NCI-H510A (cell line): ENCODE results near the gene PDE4D.
"Not testable (repeated sequence)": the region's sequence is repeated elsewhere in the genome, so short reads cannot be mapped to it uniquely, and the experiment has no call there.

Experiments
- DNase-seq: peaks from one replicate; lab custom pipeline; 2025; lab: John Stamatoyannopoulos, UW

Gene PDE4D

DNA sequence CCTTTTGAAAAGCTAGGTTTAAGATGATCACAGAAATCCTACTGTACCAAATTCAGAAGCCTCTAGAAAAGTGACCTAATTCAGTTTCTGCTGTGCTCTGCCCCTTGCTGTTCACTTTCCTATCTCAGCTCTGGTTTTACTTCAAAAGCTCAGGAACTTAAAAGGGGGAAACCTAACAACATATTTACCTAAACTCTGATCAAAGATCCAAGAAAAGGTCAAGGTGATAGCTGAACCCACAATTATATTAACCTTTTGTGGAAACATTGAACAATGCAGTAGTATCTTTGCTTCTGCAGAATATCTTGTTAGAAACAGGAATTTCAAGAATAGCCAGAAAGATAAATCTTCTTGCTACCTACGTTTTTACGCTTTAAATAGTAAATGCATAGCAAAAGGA lies 568.5 kb downstream of the PDE4D start:
- DNase-seq: no peak

GRCh38 chr5:59322894-59323293 lies 570.6 kb downstream of the PDE4D start:
- DNase-seq: no peak

DNA sequence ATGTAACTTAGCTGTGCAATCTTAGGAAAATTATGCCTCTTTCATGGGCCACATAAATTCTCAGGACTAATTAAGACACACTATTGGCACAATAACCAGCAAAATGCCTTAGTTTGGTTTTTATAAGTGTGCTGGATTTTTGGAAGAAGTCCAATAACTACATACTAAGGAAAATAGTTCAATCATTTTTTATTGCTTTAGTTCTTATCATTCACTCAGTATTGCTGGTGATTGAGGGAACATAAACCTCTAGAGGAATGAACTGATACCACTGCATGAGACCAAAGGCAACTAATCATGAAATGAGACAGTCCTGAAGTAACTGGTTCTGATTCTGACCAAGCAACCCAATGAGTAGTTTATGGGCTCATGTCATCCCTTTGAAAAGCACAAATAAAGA lies 571.5 kb downstream of the PDE4D start:
- DNase-seq: no peak

DNA sequence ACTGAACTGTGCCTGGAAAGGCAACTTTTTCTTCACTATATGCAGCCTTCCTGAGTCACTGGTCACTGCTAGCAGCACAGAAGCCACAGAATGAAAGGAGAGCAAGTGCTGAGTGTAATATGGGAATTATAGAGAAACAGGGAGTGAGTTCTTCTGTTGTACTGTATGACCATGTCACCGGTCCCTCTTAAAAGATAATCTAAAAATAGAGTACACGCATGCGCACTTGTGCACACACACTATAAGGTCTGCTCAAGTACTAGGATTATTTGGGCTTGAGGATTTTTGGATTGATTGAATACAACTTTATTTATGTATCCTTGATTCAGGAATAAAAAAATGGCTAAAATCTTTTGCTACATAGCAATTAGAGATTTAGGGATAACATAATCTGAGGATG lies 571.9 kb downstream of the PDE4D start:
- no peak for DNase-seq

DNA sequence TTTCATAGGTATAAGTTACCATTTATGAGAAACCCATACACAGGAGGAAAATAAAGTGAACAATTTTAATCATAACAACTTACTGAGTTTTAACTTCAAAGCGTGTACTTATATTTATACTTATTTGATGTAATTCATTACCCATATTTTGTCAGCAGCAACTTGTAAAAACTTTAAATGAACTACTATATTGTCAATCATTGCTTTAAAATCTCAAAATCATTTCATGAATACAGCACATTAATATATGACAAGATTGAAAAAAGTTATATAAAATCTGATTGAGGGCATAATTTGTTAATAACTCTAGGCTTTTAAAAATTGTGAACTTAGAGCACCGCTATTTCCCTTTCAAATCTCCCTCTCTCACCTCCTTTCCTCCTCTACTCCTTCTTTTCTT lies 573.1 kb downstream of the PDE4D start:
- DNase-seq: no peak

- DNase-seq: no peak
Measured at GRCh38 chr5:59319250-59319649, 574.3 kb downstream of the PDE4D start.

GRCh38 chr5:59317774-59318205 lies 575.7 kb downstream of the PDE4D start:
- DNase-seq: no peak

DNA sequence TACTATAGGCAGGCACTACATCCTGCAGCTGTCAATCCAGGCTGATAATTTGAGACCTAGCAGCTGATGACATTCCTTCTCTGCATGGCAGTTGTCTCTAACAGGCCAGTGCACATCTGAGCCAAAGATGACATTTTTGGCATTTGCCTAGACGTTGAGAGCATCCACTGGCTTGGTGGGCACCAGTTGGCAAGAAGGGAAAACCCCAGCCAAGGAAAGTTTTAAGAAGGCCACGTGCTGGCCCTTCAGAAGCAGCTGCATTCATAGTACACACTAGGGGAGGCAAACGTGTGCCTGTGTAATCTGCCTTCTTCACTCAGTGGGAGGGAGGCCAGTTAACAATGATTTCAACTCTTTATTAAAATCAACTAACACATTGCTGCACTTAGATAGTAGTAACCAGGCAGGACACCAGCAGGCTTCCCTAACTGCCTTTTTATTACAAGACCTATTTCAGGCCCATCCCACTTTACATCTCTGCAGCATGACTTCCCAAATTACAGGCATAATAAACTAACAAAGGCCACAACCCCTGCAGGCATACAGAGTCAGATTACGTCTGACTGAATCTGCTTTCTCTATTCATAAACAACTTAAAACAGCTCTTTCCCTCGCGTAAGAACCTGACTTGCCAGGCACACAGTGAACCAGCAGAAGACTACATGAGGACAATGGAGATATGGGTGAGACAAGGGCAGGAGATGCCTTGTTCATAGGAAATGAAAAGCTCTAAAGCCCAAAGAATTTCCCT lies 576.3 kb downstream of the PDE4D start:
- DNase-seq: no peak

DNA sequence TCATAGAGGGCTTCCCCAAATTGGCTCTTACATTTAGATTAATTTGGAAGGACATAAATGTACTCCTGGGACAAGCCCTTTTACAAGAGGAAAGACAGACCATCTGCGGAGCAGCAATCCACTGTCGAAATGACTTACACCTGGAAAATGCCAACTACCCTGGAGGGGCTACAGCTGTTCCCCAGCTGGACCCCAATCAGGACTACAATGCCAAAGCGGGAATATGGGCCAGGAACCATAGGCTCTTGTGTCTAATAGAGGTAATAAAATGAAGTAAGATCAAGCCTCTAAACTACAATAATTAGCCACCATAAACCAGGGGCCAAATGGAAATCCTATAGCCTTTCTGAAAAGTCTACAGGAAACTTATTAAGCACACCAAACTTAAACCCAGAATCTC lies 581.3 kb downstream of the PDE4D start:
- no peak for DNase-seq

DNA sequence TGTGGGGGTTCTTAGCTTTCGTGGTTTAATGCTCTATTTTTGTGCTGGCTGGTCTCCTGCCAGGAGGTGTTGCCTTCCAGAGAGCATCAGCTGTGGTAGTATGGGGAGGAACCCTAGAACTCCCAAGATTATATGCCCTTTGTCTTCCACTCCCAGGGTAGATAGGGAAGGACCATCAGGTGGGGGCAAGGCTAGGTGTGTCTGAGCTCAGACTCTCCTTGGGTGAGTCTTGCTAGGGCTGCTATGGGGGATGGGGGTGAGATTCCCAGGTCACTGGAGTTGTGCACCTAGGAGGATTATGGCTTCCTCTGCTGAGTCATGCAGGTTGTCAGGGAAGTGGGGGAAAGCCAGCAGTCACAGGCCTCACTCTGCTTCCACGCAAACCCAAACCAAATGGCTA lies 584.8 kb downstream of the PDE4D start:
- not testable (repeated sequence) for DNase-seq

DNA sequence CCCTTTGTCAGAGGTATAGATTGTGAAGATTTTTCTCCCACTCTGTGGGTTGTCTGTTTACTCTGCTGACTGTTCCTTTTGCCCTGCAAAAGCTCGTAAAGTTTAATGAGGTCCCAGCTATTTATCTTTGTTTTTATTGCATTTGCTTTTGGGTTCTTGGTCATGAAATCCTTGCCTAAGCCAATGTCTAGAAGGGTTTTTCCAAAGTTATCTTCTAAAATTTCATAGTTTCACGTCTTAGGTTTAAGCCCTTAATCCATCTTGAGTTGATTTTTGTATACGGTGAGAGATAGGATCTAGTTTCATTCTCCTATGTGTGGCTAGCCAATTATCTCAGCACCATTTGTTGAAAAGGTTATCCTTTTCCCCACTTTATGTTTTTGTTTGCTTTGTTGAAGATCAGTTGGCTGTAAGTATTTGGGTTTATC lies 590.2 kb downstream of the PDE4D start:
- DNase-seq: not testable (repeated sequence)

GRCh38 chr5:59302509-59302908 lies 591.0 kb downstream of the PDE4D start:
- not testable (repeated sequence) for DNase-seq

DNA sequence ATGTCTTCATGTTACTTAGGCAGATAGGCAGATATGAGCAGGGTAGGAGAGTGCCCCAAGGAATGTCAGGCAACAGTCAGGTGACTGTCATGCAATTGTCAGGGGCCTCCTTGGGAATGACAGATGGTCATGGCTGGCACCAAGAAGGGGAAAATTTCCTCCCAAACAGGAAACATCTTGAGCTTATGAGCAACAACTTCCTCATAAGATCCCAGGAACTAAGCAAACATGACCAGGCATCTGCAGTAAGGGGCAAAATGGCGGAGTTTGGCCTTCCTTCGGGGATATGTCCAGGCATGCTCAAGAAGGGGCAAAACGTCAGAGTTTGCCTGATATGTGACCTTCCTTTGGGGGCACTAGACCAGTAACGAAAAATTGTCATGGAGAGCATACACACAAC lies 591.8 kb downstream of the PDE4D start:
- no peak for DNase-seq

GRCh38 chr5:59300930-59301329 lies 592.6 kb downstream of the PDE4D start:
- DNase-seq: no peak

DNA sequence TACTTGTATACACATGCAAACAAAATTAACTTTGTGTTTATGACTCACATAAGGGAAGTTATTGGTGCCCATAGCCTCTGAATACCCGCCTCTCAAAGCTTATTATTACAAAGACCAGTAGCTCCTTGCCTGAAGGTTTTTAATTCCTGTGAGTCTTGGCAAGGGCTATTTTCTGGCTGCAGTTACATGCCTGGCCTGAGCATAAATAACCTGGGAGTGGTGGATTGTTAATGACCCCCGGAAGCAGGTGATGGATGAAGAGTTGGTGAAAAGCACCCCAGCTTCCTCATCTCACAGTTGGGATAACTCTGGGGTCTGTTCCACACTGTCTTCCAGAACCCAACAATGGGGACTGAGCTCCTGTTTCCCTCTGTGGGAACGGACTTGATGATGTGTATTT lies 594.5 kb downstream of the PDE4D start:
- DNase-seq: no peak

GRCh38 chr5:59296317-59297264 lies 596.9 kb downstream of the PDE4D start:
- DNase-seq: no peak

DNA sequence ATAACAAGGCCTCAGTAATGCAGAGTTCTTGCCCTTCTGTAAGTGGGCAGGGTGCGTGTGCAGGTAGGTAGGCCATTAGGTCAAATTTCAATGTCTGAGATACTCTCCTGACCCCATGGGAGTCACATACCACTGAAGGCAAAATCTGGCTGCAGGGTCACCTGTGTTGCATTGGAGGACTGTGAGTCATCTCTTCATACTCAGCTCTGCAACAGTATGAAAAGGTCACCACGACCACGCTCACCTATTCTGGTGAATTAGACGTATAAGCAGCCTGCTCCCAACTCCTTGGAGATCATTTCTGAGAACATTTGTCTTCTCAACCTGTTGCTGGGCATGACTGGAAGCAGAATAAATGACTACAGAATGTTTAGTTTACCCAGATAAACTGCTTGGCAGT lies 599.8 kb downstream of the PDE4D start:
- no peak for DNase-seq

- DNase-seq: no peak
Measured at GRCh38 chr5:59291941-59292340, 601.6 kb downstream of the PDE4D start.

DNA sequence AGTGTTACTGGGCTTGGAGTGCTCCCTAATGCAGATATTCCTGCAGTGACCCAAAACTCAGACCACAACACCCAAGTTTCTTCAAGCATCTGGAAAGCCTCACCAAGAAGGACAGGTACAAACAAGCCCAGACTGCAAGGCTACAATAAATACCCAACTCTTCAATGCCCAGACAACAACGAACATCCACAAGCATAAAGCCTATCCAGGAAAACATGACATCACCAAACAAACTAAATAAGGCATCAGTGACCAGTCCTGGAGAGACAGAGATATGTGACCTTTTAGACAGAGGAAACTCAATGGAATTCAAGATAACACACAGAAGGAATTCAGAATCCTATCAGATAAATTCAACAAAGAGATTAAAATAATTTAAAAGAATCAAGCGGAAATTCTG lies 605.6 kb downstream of the PDE4D start:
- DNase-seq: no peak

- DNase-seq: no peak
Measured at GRCh38 chr5:59287361-59287760, 606.2 kb downstream of the PDE4D start.

- DNase-seq: no peak
Measured at GRCh38 chr5:59286510-59286909, 607.0 kb downstream of the PDE4D start.

DNA sequence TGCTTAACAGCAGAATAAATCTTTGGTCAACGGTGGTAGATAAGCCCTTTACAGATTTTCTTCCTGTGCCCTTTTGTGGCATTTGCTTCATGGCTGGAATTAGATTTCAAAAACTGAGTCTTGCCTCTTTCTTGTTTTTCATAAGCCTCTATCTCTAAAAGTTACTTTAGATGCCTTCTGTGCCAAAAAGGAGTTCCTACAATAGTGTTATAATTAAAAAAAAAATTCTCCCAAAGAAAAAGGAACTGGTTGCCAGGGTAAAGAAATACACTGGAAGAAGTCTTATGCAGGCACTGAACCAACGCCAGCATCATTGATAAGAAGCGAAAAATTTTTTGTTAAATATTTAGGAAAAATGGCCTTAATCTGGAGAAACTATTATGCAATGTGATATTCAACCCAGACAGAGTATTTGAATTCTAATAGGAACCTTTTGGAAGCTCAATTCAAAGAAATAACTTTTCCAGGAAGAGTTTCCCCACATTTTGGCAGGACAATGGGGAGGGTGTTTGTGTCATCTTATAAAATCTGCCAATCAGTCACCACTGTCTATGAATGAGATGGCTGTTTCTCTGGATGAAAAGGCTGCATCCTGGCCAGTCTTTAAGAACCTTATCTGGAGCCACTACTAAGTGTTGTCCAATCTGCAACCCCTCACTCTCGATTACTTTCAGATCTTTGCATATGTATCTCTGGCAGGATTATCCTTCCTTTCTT lies 608.1 kb downstream of the PDE4D start:
- no peak for DNase-seq
